ENCODE data around the gene CASP7.

The CASP7 gene

GRCh38 chr10:113712755-113713639 lies 33.3 kb downstream of the CASP7 start:
- DNase-seq (ENCODE audit: low read depth in 2 of 2), result no peak

GRCh38 chr10:113713640-113713982 lies 33.9 kb downstream of the CASP7 start:
- DNase-seq (ENCODE audit: low read depth in 2 of 2), result no peak

- DNase-seq (ENCODE audit: low read depth in 2 of 2), result no peak
These were observed 36.6 kb downstream of the CASP7 start for GRCh38 chr10:113716109-113716910.

- DNase-seq (ENCODE audit: low read depth in 2 of 2), result no peak
These were observed 39.5 kb downstream of the CASP7 start for GRCh38 chr10:113718969-113719822.

GRCh38 chr10:113720386-113720785 lies 40.7 kb downstream of the CASP7 start:
- no peak for DNase-seq (ENCODE audit: low read depth in 2 of 2)

GRCh38 chr10:113732160-113732881 lies 52.6 kb downstream of the CASP7 start:
- no peak for DNase-seq (ENCODE audit: low read depth in 2 of 2)

GRCh38 chr10:113732966-113733365 lies 53.3 kb downstream of the CASP7 start:
- no peak for DNase-seq (ENCODE audit: low read depth in 2 of 2)

GRCh38 chr10:113733635-113734034 lies 53.9 kb downstream of the CASP7 start:
- no peak for DNase-seq (ENCODE audit: low read depth in 2 of 2)

GRCh38 chr10:113735913-113736312 lies 56.2 kb downstream of the CASP7 start:
- DNase-seq (ENCODE audit: low read depth in 2 of 2), result no peak

GRCh38 chr10:113736576-113736975 lies 56.9 kb downstream of the CASP7 start:
- DNase-seq (ENCODE audit: low read depth in 2 of 2), result no peak

- no peak for DNase-seq (ENCODE audit: low read depth in 2 of 2)
These were observed 59.3 kb downstream of the CASP7 start for GRCh38 chr10:113739031-113739430.

- DNase-seq (ENCODE audit: low read depth in 2 of 2), result no peak
These were observed 59.9 kb downstream of the CASP7 start for GRCh38 chr10:113739577-113739976.

GRCh38 chr10:113740850-113741249 lies 61.1 kb downstream of the CASP7 start:
- no peak for DNase-seq (ENCODE audit: low read depth in 2 of 2)

- DNase-seq (ENCODE audit: low read depth in 2 of 2), result no peak
These were observed 62.8 kb downstream of the CASP7 start for GRCh38 chr10:113742466-113742865.

- no peak for DNase-seq (ENCODE audit: low read depth in 2 of 2)
These were observed 63.9 kb downstream of the CASP7 start for GRCh38 chr10:113743594-113743993.

GRCh38 chr10:113745374-113745773 lies 65.7 kb downstream of the CASP7 start:
- no peak for DNase-seq (ENCODE audit: low read depth in 2 of 2)

GRCh38 chr10:113746217-113746957 lies 66.7 kb downstream of the CASP7 start:
- no peak for DNase-seq (ENCODE audit: low read depth in 2 of 2)

- no peak for DNase-seq (ENCODE audit: low read depth in 2 of 2)
These were observed 71.5 kb downstream of the CASP7 start, which contains the start of gene PLEKHS1 for GRCh38 chr10:113751181-113751732. PLEKHS1 (plus strand) TSS chr10:113751682; CDS start chr10:113755278, 3,596 bp downstream.

- no peak for DNase-seq (ENCODE audit: low read depth in 2 of 2)
These were observed 72.8 kb downstream of the CASP7 start for GRCh38 chr10:113752553-113752952.

- DNase-seq (ENCODE audit: low read depth in 2 of 2), result no peak
These were observed 73.4 kb downstream of the CASP7 start for GRCh38 chr10:113753020-113753692.
